HG03045 (cell line): ENCODE measurements around the gene LMNTD2.

Source experiments
- ATAC-seq: cut with Tn5 transposase; IDR thresholded peaks from one replicate; pipeline ENCODE4 v1.9.1; 2021; ENCODE audit warnings: mild to moderate bottlenecking, moderate library complexity; ENCODE audit not compliant: unreplicated experiment

The LMNTD2 gene, protein sequence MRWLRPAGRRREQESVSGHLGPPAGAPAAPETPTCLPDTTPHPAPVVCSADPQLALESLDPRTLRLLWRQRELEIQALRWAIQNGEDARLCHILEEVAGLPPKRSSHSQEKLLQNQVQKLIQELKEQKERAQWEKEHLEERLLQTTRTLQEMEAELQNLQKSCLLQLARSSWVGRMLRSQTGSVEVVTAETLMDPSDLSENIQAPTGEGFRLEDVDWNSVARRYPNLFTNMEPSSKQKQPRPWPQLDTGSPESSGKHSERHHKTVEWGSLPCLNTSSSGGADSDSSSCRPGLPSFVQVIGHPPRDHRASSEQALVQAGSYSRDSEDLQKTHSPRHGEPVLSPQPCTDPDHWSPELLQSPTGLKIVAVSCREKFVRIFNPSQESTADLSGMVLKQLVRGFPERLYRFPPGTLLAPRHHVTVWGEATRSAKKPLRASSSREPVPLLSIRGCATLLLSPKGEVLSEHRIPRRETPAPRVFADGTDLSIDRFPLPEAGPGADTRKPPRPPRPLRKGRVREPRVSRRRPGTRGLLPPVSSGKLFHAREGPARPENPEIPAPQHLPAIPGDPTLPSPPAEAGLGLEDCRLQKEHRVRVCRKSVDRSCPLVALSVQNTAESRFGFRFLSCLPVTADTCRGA

DNA sequence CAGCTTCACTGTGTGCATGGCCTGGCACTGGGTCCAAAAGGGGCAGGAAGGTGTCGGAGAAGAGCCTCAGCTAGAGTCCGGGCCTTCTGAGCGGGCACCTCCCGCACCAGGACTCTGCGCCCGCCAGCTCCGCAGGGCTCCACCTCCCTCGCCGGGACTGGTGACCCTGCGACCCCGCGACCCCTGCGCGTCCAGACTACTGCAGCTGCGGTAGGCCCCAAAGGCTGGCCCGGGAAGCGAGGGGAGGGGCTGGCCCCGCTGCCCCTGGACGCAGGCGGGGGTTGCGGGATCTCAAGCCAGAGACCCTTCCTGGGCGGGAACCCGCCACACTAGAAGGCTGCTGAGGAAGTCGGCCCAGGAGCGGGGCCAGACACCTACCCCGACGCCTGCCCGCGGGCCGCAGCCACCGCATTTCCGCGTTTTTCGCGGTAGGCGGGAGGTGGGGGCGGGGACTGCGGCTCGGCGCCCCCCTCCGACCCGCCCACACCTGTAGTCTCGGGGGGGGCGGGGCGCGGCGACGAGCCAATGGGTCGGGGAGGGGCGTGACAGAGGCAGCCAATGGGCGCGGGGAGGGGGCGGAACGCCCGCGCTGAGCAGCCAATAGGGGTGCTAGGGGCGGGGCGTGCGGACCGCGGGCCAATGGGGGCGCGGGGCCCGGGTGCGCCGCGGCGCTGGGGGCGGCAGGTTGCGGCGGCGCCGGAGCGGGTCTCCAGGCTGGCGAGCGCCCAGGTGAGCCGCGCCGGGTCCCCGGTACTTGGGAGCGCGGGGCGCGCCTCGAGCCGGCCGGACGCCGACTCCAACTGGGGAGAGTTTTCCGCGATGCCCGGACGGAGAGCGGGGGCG lies at the start of gene LMNTD2, which contains the start of gene RASSF7:
TSS of gene LMNTD2 (minus strand) at position 434 of the 843 bp plus-strand sequence. CDS start at position 412, 22 bp downstream.
TSS of gene RASSF7 (plus strand) at position 666 of the 843 bp plus-strand sequence. CDS start 799 bp downstream, outside the sequence.
- ATAC-seq = peak; percentile 74

DNA sequence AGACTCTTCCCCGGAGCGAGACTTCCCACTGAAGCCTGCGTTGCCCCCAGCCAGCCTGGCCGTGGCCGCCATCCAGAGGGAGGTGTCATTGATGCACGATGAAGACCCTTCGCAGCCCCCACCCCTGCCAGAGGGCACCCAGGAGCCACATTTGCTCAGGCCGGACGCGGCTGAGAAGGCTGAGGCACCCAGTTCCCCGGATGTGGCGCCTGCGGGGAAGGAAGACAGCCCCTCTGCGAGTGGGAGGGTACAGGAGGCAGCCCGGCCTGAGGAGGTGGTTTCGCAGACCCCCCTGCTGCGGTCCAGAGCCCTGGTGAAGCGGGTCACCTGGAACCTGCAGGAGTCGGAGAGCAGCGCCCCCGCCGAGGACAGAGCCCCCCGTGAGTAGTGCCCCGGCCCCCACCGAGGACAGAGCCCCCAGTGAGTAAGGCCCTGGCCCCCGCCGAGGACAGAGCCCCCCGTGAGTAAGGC lies 48.8 kb upstream of the LMNTD2 start:
- no peak for ATAC-seq

DNA sequence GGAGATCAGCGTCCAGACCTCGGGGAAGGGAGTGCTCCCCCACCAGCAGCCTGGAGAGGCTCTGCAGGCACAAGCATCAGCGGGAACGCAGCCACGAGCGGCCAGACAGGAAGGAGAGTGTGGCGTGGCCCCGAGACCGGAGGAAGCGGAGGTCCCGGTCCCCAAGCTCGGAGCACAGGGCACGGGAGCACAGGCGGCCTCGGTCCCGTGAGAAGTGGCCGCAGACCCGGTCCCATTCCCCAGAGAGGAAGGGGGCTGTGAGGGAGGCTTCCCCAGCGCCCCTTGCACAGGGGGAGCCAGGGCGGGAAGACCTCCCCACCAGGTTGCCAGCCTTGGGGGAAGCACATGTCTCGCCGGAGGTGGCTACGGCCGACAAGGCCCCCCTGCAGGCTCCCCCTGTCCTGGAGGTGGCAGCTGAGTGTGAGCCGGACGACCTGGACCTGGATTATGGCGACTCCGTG lies 48.3 kb upstream of the LMNTD2 start:
- no peak for ATAC-seq

DNA sequence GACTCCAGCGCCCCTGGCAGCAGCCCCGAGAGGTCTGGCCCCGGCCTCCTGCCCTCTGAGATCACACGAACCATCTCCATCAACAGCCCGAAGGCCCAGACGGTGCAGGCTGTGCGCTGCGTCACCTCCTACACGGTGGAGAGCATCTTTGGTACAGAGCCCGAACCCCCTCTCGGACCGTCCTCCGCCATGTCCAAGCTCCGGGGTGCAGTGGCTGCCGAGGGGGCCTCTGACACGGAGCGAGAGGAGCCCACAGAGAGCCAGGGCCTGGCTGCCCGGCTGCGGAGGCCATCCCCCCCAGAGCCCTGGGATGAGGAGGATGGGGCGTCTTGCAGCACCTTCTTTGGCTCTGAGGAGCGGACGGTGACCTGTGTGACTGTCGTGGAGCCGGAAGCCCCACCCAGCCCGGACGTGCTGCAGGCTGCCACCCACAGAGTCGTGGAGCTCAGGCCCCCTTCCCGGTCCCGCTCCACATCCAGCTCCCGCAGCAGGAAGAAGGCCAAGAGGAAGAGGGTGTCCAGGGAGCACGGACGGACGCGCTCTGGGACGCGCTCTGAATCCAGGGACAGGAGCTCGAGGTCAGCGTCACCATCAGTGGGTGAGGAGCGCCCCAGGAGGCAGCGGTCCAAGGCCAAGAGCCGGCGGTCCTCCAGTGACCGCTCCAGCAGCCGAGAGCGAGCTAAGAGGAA lies 47.6 kb upstream of the LMNTD2 start:
- no peak for ATAC-seq

DNA sequence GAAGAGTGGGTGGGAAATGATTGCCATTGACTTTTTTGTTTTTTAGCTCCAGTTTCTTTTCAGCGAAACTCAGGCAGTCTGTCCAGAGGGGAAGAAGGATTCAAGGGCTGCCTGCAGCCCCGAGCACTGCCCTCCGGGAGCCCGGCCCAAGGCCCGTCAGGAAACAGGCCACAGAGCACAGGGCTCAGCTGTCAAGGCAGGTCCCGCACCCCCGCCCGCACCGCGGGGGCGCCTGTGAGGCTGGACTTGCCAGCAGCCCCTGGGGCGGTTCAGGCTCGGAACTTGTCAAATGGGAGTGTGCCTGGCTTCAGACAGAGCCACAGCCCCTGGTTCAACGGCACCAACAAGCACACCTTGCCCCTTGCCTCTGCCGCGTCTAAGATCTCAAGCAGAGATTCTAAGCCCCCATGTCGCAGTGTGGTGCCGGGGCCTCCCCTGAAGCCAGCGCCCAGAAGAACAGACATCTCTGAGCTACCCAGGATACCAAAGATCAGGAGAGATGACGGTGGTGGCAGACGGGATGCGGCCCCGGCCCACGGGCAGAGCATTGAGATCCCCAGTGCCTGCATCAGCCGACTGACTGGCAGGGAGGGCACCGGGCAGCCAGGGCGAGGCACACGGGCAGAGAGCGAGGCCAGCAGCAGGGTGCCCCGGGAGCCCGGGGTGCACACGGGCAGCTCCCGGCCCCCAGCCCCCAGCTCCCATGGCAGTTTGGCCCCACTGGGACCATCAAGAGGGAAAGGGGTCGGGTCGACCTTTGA lies 46.7 kb upstream of the LMNTD2 start:
- ATAC-seq = no peak

DNA sequence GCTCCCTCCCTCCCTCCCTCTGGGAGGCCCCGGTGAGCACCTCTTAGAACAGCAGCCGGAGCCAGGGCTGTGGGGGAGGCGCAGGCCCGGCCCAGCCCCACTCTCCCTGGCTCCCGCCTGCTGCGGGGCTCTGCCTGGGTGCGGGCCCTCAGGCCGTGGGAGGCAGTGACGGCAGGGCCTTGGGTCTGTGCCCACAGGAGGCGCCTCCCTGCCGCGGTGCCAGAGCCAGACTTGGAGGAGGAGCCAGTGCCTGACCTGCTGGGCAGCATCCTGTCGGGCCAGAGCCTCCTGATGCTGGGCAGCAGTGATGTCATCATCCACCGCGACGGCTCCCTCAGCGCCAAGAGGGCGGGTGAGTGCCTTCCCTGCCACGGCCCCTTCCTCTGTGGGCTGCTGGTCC lies 45.7 kb upstream of the LMNTD2 start:
- ATAC-seq = no peak

DNA sequence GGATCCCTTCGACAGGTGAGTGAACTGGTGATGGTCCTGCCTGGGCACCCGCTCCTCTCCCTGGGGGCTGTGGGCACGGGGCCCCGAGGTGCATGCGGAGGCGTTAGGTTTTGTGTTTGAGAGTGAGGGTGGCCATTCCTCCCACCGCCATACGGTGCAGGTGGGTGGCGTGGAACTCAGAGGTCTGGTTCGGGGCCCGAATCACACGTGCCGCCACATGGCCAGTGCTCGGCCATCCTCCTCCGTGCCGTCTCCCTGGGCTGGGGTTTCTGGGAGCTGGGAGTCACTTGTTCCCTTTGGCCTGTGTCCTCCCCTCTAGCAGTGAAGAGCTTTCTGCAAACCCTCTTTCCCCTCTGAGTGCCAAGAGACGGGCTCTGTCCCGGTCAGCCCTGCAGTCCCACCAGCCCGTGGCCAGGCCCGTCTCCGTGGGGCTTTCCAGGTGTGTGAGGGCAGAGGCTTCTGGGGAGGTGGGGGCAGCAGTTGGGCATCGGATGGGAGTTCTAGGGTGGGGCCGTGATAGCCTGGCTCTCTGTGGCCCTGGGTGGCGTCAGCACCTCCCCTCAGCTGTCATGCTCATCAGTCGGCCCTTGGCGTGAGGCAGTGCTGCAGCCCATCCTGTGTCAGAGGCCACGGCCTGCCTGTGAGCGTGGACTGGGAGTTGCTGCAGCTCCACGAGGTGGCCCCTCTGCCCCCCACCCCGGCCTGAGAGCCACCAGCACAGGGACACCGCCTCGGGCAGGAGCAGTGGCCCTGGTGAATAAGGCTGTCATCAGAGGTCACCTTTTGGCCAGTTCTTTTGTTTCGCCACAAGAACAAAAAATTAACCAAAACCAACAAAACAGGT lies 45.0 kb upstream of the LMNTD2 start:
- no peak for ATAC-seq

DNA sequence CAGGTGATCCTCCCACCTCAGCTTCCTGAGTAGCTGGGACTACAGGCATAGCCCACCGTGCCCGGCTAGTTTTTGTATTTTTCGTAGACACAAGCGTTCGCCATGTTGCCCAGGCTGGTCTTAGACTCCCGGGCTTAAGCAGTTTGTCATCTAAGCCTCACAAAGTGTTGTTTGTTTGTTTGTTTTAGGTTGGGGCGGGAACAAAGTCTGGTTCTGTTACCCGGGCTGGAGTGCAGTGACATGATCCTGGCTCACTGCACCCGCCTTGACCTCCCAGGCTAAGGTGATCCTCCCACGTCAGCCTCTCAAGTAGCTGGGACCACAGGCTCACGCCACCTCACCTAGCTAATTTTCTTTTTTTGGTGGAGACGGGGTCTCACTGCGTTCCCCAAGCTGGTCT lies 42.6 kb upstream of the LMNTD2 start:
- ATAC-seq = no peak

DNA sequence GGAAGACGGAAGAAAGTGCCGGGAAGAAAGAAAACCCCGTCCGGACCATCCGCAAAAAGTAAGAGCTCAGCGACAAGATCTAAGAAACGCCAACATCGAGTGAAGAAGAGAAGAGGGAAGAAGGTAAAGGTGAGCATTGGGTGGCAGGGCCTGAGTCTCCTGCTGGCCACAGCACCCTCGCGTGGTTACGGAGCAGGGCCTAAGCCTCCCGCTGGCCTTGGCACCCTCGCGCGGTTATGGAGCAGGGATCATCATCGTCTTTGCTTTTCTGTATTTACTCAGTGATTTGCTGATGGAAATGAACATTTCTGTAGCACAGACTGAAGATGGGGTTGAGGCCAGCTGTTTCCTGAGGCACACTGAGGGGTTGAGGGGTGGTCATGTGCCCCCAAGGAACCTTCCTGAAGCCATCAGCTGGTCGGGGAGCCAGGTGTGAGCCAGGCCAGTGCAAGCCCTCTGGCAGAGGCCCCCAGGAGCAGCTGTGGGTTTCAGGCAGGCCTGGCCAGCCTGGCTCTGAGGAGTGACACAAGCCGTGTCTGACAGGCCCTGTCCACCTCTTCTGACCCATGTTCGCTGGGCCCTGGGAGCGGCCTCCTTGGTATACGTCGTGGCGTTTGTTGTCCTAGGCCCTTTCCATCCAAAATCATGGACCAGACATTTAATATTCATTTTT lies 41.2 kb upstream of the LMNTD2 start:
- no peak for ATAC-seq

DNA sequence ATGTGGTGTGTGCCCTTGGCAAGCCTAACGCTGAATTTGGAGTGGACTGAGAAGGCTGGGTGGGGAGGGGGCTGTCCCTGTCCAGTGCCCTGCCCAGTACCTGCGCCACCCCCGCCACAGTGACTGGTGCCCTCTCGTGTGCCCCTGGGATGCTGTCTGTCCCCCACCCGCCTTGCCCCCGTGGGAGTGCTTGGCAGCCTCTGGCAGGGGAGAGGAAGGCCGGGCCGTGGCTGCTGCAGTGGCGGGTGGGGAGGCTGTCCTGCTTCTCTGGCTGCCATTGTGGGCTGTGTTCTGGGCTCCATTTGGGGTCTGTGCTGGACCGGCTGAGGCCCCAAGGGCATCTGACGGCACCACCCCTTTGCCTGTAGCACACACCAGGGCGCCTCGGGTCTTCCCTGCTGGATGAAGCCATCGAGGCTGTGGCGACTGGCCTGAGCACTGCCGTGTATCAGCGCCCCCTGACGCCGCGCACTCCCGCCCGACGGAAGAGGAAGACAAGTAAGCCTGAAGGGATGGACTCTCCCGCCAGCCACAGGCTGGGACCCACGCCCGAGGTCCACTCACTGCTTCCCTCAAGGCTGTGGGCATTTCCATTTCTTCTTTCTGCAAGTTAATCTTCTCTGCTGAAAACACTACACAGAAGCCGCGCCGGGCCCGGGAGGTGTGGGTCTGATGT lies 37.6 kb upstream of the LMNTD2 start:
- ATAC-seq = no peak

DNA sequence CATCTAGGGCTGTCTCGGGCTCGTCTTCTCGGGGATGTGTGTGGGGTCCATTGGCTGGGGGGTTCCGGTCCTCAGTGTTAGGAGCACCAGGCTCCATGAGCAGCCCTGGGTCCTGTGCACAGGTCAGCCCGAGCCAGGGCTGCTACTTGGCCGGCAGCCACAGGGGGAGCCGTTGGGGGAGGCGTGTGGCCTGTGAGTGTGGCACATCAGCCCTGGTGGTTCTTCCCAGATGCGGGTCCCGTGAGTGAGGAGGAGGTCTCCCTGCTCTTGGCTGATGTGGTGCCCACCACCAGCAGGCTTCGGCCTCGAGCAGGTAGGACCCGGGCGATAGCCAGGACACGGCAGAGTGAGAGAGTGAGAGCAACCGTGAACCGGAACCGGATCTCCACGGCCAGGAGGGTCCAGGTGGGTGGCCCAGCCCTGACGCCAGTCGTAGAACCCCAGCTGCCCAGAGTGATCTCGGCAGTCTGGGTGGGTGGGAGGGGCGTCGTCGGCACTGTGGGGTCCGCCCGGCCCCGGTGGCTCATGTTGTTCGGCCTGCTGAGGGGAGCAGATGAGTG lies 36.7 kb upstream of the LMNTD2 start:
- ATAC-seq = no peak

DNA sequence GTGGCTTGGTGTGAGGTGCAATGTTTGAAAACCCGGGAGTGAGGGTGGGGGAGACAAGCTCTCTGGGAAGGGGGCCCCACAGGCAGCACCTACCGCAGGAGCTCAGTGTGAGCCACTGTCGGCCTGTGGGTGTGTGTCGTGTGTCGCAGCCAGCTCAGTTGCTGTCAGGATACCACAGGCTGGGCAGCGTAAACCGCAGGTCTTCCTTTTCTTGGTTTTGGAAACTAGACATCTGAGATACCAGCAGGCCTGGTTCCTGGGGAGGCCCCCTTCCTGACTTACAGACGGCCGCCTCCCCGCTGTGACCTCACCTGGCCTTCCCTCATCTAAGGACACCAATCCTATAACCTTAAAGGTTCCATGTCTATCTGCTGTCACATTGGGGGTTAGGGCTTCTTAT lies 35.8 kb upstream of the LMNTD2 start:
- ATAC-seq = no peak

DNA sequence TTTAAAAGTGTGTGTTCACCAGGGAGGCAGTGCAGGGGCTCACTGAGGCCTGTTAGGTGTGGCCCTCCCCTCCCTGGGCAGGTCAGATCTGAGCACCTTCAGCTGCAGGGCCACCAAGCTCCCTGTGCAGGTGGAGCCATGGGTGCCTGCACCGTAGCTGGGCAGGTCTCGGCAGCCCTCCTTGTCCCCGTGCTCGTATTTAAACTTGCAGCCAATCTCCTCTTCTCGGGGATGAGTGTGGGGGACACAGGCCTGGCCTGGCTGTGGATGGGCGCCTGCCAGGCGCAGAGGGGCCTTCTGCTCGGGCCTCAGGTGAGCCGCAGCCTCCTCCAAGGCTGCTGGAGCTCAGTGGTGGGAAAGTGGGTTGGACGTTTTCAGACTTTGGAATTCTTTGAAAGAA lies 34.9 kb upstream of the LMNTD2 start:
- ATAC-seq = no peak

DNA sequence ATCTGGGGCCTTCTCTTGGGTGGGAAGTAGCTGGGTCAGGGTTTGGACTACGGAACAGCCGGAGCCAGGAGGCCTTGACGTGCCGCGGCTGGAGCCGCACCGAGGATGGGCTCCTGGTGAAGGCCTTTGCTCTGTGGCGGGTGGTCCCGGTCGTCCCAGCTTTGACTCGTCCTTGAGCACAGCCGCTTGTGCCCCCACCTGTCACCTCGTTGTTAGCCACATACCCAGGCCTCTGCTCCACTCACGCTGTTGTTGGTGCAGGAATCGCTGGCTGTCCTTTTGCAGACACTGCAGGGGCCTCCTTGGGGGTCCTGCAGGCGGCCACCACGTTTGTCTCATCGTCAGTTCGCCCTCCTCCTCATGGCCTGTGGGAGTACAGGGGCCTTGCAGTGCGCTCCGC lies 32.8 kb upstream of the LMNTD2 start:
- no peak for ATAC-seq

DNA sequence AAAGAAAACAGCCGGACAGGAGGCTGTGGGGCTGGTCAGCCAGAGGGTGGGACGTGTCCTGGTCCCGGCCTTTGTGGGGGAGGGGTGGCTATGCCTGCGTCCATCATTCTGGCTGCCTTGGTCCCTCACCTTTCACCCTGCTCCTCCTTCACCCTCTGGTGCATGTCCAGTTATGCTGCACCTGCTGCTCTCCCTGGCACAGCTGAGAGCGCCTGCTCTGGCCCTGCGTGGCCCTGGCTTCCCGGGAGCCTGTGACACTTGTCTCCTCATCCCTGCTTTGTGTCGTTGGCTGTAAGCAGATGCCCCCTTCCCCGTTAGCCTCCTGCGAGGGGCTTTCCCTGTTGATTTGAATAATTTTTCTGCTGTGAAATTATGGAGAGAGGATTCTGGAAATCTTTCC lies 32.4 kb upstream of the LMNTD2 start:
- no peak for ATAC-seq

DNA sequence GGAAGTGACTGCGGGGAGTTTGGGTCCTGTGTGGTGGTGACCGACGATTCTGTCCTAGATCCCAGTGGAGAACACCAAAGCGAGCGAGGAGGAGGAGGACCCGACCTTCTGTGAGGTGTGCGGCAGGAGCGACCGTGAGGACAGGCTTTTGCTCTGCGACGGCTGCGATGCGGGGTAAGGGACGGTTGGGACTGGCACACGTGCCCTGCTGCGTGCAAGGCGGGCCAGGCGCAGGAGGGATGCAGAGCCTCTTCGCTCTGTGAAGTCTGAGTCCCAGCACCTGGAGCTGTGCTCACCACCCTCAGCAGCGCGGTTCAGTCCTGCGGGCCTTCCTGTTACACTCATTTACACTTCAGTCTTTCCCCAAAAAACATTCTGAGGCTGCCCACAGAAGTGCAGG lies 32.0 kb upstream of the LMNTD2 start:
- no peak for ATAC-seq

DNA sequence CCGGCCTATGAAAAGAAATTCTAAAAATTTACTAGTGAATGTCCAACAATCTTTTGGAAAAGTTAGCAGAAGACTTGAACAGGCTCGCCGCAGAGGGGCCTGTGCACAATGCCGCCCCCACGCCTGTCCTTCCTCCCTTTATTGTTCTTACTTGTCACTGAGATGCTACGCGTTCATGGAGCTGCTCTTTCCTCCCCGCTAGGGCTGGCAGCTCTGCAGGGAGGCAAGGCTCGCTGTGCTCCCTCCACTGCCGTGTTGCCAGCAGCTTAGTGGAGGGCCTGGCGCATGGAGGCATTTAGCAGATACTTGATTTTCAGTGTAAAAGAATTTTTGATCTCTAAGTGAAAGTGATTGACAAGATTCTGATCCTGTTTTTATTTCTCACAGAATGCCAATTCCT lies 30.5 kb upstream of the LMNTD2 start:
- no peak for ATAC-seq

DNA sequence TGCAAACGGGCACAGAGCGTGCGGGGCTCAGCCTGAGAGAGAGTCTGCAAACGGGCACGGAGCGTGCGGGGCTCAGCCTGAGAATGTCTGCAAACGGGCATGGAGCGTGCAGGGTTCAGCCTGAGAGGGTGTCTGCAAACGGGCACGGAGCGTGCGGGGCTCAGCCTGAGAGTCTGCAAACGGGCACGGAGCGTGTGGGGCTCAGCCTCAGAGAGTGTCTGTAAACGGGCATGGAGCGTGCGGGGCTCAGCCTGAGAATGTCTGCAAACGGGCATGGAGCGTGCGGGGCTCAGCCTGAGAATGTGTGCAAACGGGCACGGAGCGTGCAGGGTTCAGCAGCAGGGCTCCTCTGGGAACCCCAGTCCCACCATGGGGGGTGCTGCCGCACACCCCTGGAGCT lies 29.3 kb upstream of the LMNTD2 start:
- ATAC-seq = no peak
